Forelimb muscle (tissue), 1 donor: Measurements from ENCODE around the gene CYBC1. TPM values are rescaled to one million over a fixed set of nuclear protein-coding genes. Genes with fewer than 3 reads are reported as not detected.
"Not testable (repeated sequence)": the region's sequence is repeated elsewhere in the genome, so short reads cannot be mapped to it uniquely, and the experiment has no call there.

Experiments
- DNase-seq: peaks from one replicate; pipeline ENCODE4 v3.0.0-alpha.2; 2013; ENCODE audit warnings: low read depth
- polyA plus RNA-seq: library from polyadenylated mRNA; unstranded; fragments of 120-200 nt; gene quantifications from one replicate; pipeline ENCODE4 v1.2.1, GENCODE V29; 2013; ENCODE audit not compliant: insufficient read length

Gene CYBC1
- polyA plus RNA-seq, 1 donor = 25.2 TPM

DNA sequence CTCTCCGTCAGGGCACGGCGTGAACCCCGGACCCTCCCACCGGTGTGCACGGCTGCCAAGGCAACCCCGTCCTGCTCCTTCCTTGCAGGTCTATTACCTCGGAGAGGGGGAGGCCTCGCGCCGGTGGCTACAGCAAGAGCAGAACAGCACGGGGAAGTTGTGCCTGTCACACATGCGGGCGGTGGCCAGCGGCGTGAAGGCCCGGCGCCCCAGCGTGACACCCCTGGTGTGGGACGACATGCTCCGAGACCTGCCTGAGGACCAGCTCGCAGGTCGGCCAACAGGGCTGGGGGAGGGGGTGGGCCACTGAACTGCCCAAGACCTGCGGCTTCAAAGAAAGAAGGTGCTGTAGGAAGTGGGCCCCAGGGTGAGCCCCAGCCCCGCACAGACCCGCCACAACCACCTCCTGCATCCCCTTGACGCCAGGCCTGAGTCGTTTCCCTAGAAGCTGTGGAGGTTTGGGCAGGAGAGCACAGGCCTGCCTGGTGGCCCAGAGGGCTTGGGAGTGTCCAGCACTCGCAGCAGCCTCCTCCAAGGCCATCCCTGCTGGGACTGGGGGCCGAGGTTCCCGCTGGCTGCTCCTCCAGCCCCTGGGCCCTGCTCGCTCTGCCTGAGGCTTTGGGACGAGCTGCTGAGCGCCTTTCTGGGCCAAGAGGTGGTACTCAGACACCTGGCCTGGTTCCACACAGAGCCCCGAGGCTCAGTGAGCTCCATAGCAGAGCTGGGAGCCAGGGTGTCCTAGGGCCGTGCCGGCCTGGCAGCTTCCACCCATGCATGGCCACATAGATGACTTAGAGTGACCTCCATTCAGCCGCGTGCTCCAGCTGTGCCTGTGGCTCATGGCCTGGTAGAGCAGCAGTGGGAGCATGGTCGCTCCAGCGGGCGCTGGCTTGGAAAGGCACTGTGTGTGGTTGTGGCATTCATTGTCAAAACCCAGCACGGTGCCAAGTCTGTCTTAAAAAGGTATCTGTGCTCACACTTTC is 14.7 kb downstream of the CYBC1 start:
- DNase-seq = no peak

DNA sequence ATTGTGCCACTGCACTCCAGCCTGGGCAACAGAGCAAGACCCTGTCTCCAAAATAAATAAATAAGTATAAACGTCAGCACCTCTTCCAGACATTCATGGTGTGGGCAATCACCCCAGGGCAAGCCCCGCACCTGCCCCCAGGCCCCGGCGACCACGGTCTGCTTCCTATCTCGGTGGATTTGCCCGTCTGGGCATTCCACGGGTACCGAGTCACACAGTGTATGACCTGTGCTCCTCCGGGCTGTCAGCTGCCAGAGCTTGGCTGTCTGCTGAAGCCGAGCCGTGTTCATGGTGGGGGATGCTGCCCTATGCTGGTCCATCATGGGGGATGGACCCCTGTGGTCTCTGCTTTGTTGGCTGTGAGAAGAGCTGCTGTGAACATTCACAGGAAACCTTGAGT is 15.4 kb downstream of the CYBC1 start:
- no peak for DNase-seq

DNA sequence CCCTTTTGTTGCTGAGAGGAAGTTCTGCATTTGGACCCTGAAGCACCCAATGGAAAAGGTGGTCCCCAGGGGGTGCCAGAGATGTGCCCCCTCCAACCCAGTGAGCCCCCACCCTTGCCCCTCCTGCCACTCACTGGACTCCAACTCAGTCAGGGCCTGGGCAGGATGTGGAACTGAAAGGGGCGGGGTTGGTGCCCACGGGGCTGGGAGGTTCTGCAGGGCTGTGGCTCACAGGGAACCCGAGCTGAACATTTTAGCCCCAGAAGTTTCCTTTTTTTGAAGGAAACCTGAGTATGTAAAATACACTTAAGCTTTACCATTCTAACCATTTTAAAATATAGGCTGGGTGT is 16.4 kb downstream of the CYBC1 start:
- no peak for DNase-seq

- no peak for DNase-seq
Observed at GRCh38 chr17:82433560-82434215, 16.9 kb downstream of the CYBC1 start.

GRCh38 chr17:82432017-82432416 is 18.5 kb downstream of the CYBC1 start:
- DNase-seq = no peak

- no peak for DNase-seq
Observed at GRCh38 chr17:82429824-82430223, 20.7 kb downstream of the CYBC1 start.

DNA sequence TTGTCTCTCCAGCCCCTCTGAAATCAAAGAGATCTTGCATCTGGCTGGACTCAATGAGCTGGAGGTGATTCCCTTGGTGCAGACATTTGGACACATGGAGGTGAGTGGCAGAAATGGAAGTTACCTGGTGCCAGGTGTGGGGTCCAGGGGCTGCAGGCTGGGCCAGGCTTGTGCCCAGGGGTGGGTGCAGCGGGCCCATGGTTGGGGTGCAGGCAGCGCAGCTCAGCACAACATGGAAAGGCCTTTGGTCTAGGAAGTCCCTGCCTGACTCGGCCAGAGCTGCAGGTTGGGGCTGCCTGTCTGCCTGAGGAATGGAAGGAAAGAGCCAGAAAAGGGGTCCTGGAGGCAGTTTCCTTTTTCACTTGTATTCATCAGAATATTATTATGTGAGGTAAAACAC is 22.0 kb downstream of the CYBC1 start:
- no peak for DNase-seq

DNA sequence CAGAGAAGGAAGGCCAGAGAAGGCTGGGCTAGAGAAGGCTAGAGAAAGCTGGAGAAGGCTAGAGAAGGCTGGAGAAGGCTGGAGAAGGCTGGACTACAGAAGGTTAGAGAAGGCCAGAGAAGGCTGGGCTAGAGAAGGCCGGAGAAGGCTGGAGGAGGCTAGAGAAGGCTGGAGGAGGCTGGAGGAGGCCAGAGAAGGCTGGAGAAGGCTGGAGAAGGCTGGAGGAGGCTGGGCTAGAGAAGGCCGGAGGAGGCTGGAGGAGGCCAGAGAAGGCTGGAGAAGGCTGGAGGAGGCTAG is 25.7 kb downstream of the CYBC1 start:
- DNase-seq = no peak

DNA sequence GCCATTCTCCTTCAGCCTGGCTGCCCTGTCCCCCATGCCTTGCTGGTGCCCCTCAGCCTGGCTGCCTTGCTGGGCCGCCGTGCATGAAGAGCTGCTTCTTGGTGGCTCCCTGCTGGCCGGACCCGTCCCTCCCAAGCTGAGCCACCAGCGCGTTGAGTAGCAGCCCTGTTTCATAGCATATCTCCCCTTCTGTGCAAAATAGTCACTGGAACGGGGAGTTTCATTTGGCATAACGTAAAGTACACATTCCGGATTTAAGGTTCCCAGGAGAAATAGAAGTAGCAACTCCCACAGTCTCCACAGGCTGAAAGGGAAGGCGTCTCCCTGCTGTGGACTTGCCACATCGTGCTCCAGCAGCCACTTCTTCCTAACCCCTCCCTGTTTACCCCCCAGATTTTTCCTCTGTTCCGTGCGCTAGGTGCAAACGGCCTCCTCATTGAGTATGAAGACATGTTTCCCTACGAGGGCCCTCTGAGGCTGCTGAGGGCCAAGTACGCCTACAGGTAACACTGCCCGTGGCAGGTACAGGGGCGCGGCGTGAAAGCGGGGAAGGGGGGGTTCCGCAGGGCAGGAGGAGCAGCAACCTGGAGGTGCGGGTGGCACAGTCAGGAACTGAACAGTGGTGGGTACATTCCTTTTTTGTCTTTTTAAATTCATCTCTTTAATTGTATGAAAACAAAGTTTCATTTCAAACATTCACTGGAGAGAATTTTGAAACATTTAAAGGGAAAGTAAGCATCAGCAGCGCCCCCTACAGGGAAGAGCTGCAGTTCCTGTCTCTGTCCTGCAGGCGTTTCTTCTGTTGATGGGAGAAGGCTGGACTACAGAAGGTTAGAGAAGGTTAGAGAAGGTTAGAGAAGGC is 26.3 kb downstream of the CYBC1 start:
- DNase-seq = no peak

- DNase-seq = no peak
Observed at GRCh38 chr17:82419540-82419939, 31.0 kb downstream of the CYBC1 start.

DNA sequence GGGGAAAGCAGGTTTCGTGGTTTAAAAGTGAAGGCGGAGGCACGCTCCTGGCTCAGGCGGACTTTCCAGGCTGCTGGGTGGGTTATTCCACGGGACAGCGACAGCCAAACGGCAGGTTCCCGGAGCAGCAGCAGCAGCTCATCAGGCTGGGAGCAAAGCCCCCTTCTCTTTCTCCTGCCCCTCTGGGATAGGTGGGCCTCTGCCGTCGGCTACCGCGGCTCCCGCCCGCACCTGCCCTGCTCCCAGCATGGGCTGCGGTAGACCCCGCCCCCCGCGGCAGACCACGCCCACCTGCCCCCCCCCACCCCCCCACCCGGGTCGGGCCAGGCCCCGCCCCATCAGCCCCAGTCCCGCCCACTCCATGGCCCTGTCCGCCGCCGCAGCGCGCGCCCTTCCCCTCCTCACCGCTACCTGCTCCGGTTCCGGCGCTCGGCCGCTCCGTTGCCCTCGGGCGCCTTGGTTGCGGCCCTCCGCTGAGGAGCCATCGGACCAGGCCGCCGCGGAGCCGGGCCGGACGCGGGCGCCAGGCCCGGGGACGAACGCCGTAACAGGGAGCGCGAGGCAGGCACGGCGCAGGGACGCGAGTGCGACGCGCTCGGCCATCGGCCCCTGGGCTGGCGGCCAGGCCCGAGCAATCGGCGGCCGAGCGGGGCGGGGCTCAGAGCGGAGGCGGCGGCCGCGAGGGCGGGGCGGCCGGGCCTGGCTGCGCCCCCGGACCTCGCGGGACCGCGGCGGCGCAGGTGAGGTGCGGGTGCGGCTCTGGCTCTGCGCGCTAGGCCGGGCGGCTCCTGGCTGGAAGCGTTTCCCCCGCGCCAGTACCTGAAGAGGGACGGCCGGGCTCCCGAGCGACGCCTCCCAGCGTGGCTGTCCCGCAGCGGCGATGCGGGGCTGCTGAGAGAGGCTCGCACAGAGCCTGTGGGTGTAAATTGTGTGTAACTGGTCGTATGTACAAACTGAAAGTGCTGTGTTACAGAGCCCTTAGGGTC is 32.3 kb downstream of the CYBC1 start, which contains the start of the genes HEXD and OGFOD3:
HEXD (plus strand) TSS at position 347 of the 986 bp plus-strand sequence. CDS start 1,453 bp downstream, outside the sequence.
OGFOD3 (minus strand) TSS at position 586 of the 986 bp plus-strand sequence; CDS start at position 485, 101 bp downstream.
- no peak for DNase-seq

GRCh38 chr17:82416771-82417170 is 33.8 kb downstream of the CYBC1 start:
- DNase-seq = no peak

- DNase-seq = no peak
Observed at GRCh38 chr17:82416264-82416663, 34.3 kb downstream of the CYBC1 start.

GRCh38 chr17:82415786-82416185 is 34.8 kb downstream of the CYBC1 start:
- DNase-seq = no peak

GRCh38 chr17:82415336-82415735 is 35.2 kb downstream of the CYBC1 start:
- no peak for DNase-seq

DNA sequence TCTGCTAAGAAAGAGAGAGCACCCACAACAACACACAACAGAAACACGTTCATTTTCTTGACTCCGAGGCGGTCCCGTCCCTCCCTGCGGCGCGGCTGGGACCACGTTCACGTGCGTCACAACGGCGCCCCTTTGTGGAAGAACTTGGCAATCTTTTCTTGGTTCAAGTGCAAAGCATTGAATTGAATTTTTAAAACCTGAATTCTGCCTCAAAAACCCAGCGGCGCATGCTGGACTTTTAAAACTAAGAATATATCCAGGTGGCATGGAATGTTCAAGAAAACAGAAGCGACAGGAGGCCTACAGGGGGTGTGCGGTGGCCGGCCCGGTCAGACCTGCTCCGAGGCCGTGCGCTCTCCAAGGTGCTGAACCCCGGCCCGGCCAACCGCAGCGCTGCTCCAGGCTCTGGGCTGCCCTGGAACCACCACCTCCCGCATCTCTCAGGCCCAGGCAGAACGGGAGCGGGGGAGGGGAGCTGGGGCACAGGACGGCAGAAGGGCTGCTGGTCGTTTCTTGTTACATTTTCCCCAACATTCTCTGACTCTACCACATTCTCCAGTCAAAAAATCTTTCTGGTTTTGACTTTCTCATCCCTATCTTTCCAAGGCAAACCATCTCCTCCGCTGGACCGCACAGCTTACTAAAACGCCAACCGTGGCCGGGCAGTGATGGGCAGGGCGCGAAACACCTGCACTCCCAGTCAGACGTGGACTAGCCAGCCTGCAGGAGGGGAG is 35.8 kb downstream of the CYBC1 start:
- DNase-seq = no peak

DNA sequence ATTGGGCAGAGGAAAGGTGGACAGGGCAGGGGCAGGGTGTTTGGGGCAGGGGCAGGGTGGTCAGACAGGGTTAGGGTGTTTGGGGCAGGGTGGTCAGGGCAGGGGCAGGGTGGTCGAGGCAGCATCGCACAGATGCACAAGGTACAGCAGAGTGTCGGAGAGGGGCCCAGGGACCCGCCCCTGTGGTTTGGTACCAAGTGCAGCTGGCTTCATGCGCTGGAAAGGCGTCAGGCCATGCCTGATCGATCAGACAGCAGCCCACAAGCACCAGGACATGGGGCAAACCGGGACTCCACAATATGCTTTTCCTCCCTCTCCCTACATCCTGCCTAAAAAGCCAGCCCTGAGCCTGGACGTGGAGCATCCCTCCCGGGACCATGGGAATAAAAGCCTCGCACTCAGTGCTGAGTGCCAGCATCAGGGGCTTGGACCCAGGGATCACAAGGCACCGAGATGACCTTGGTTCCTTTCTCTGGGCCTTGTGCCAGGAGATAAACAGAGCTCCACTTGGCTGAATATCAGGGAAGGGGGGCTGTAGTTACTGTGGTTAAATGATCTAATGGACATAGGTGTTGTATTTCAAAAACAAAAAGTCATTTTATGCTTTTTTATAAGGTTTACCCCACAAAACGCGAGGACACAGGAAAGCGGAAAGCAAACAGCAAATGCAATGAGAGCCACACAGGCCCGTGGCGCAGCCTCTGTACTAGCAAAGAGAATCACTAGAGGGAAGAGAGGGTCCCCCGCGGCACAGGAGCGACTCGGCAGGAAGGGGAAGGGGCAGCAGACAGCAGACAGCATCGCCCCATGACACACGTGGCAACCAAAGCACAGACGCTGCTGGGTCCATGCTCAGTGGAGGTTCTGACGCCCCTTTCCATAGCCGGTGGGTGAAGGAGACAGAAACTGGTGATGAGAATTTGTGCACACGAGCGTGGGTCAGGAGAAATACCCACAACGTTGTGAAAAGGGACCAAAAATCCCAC is 37.7 kb downstream of the CYBC1 start:
- no peak for DNase-seq

GRCh38 chr17:82412081-82412480 is 38.5 kb downstream of the CYBC1 start:
- DNase-seq = not testable (repeated sequence)
